KOPT-K1 (cell line): ENCODE data around the gene TBC1D16.

Experiments
- H3K27ac ChIP-seq: fragments of 200-600 bp; sonication (generic); 2 replicates; pipeline ENCODE4 v1.5.1; 2016; ENCODE audit warnings: antibody characterized with exemption, mild to moderate bottlenecking, low read depth, low read length; ENCODE audit not compliant: poor library complexity, severe bottlenecking
- H3K36me3 ChIP-seq: fragments of 200-600 bp; sonication (generic); 2 replicates; pipeline ENCODE4 v1.5.1; 2017; ENCODE audit warnings: antibody characterized with exemption, mild to moderate bottlenecking, low read length, moderate library complexity; ENCODE audit not compliant: insufficient read depth
- H3K9me3 ChIP-seq: fragments of 200-600 bp; sonication (generic); 2 replicates; pipeline ENCODE4 v1.5.1; 2017; ENCODE audit warnings: antibody characterized with exemption, low read length, mild to moderate bottlenecking; ENCODE audit not compliant: insufficient read depth, poor library complexity, severe bottlenecking

Gene TBC1D16

DNA sequence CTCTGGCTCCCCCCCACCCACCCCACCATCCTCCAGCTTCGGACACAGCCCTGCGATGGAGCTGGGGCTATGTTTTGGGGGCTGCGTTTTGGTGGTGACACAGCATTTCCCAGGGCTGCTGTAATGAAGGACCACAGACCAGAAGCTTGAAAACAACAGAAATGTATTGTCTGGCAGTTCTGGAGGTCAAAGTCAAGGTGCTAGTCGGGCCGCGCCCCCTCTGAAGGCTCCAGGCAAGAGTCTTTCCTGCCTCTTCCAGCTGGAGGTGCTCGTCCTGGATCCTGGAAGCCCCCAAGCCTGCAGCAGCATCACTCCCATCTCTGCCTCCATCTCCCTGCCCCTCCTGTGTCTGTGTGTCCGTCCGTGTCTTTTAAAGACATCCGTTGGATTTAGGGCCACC, 50.8 kb downstream of the TBC1D16 start:
- no peak overlapping the region for H3K27ac ChIP-seq
- no peaks in the 10 kb centered on the region for H3K36me3 ChIP-seq
- no peaks in the 10 kb centered on the region for H3K9me3 ChIP-seq

DNA sequence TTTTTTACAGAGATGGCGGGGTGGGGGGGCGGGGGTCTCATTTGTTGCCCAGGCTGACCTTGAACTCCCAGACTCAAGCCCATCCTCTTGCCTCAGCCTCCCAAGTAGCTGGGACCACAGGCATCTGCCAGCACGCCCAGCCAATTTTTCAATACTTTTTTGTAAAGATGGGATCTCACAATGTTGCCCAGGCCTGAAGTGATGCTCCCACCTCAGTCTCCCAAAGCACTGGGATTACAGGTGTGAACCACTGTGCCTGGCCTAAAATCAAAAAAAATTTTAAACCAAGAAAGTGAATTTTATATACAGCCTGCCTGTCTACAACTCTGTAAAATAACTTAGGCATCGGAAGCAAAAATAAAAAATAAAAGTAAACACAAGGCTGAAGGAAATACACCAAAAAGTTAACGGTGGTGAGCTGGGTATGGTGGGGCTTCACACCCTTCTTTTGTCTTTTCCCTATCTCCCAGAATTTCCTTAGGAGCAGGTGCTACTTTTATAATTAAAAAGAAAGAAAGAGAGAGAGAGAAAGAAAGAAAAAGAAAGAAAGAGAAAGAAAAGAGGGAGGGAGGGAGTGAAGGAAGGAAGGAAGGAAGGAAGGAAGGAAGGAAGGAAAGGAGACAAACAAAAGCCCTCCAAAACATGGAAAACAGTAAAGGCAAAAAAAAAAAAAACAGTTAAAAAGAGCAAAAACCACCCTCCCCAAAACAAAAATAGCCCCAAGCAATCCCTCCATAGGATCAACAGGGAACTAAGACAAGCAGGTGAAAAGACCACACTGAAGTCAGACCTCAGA, 51.4 kb downstream of the TBC1D16 start:
- Histone ChIP-seq H3K36me3 (no peaks in the 10 kb centered on the region), H3K9me3 (no peaks in the 10 kb centered on the region), H3K27ac (no peak overlapping the region)

DNA sequence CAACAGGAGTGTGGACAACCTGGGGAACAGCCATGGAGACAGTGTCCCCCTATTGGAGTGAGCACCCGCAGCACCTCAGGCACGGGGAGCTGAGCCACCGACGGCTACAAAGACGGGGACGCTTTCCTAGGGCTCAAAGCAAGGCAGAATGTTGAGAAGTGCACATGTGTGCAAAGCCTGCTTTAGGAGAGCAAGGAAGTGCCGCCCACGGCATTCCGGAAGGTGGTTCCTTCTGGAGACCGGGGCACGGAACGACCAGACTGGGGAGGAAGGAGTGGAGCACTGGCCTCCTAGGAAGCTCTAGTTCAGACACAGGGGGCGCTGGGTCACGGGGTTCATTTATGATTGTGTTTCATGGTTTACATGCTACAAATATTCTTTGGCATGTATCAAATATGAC, 52.2 kb downstream of the TBC1D16 start:
- no peak overlapping the region for H3K27ac ChIP-seq

DNA sequence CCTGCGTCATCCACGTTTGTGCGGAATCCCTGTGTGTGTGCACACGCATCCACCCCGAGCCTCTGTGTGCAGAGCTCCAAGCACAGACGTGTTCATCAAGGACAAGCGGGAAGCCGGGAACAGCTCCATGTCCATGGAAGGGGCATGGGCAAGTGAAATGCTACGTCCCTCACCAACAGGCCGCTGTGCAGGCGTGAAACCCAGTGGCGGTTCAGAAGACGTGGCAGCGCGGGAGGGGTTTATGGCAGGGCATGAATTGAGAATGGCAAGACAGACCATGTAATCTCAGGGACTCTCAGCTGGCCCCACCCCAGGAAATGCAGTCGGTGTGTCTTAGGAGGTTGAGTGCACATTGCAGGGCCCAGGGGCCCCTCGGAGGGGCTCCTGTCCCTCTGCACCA, 52.7 kb downstream of the TBC1D16 start:
- H3K27ac ChIP-seq: no peak overlapping the region

More for the DNA sequence above, 52.2 kb downstream of the TBC1D16 start:
- H3K36me3 ChIP-seq: no peaks in the 10 kb centered on the region
- H3K9me3 ChIP-seq: no peaks in the 10 kb centered on the region

DNA sequence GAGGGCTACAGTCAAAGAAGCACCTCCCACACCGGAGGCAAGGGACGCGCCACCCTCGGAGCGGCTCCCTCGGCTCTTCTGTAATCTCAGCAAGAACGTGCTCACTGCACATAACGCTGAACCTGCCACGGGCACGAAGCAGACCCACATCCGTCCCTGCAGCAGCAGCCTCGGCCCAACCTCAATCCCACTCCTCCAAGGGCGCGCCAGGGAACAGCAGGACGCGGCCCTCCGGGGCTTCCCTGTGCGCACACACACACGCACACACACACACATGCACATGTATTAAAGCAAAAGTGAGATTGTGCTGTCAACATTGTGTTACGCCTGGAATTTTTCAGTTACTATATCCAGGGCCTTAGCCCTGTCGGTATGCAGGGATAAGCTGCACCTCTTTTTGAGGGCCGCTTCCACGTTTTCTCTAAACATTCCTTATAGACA, 54.0 kb downstream of the TBC1D16 start:
- Histone ChIP-seq H3K36me3 (no peaks in the 10 kb centered on the region), H3K27ac (no peak overlapping the region), H3K9me3 (no peaks in the 10 kb centered on the region)

More for the DNA sequence above, 52.7 kb downstream of the TBC1D16 start:
- Histone ChIP-seq H3K9me3 (no peaks in the 10 kb centered on the region), H3K36me3 (no peaks in the 10 kb centered on the region)

DNA sequence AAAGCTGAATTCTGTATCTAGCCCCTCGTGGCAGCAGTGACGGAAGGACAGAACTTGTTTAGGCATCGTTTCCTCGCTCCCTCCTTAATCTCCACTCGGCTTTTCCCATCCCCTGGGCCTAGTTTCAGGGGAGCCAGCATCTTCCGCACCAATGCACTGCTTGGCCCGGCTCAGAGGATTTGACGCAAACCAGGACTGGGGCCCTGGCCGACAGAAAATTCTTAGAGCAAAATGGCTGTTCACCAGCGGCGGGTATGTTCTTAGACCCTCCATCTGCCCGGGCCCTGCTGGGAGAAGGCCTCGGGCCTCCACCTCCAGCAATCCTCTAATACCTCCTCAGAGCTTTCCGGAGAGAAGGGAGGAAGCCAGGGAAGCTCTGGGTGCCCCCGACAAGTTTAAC, 54.6 kb downstream of the TBC1D16 start:
- Histone ChIP-seq H3K36me3 (no peaks in the 10 kb centered on the region), H3K27ac (no peak overlapping the region), H3K9me3 (no peaks in the 10 kb centered on the region)

DNA sequence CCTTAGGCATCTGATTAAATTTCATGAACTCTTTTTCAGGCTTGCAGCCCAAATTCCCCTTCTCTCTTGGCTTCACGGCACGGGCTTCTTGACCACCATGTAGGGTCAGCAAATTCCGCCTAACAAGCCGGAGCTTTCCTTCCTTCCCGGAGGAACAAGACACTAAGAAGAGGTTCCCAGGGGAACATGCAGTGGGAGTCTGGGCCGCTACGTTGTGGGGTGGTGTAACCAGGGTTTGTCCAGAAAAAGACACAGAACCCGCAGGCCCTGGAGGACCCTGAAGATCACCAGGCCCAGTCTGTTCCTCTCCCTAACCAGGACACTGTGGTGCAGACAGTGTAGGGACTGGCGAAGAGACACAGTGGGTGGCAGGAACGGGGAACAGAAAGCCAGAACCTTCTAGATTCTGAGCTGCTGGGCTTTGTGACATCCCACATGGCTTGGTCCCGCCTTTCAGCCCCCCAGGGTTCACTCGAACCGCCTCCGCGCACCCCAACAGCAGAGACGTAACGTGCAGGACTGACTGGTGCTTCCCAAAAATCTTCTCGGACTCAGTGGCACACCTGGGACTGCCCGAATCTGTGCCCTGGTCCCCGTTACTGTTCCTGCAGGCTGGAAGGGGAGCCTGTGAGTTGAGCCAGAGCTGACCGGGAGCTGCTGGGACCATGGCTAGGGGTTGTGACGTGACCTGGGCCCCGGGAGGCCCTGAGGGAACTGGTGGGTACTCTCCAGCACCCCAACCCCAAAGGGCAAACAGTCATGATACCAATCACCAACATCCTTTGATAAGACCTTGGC, 55.2 kb downstream of the TBC1D16 start:
- Histone ChIP-seq H3K9me3 (no peaks in the 10 kb centered on the region), H3K36me3 (no peaks in the 10 kb centered on the region), H3K27ac (no peak overlapping the region)

DNA sequence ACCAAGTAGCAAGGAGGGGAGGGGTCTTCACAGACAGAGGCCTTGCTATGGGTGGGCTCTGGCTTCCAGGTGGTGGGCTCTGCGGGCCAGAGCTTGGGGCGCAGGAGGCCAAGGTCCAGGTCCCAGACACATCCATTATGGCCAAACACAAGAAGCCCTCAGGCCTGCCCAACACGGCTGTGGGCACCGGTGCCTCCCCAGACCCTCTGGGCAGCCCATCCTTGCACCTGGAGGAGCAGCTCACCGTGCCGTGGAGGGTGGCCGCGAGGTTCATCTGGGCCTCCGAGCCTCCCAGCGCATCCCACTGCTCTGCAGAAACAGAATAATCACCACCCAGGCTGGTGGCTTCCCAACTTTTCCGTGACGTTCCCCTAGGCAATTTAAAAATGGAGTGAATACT, 55.9 kb downstream of the TBC1D16 start:
- Histone ChIP-seq H3K27ac (no peak overlapping the region), H3K9me3 (no peaks in the 10 kb centered on the region), H3K36me3 (no peaks in the 10 kb centered on the region)

DNA sequence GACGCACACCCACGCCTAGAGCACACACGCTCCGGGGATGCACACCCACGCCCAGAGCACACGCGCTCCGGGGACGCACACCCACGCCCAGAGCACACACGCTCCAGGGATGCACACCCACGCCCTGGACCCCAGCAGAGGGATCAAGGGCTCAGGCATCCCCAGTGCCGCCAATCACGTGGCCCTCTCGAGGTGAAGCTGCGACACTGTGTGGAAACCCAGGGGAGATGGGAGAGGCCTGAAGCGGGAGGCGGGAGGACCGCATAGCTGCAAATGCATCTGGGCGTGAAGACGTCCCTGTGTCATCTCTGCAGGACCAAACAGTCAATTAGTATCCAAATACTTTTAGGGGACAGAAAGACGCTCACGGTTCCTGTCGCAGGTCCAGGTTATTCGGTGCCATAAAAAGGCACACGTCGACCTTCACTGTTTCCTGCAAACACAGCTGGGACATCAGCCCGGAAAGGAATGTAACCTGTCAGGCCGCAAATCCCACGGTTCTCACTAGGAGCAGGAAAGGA, 56.4 kb downstream of the TBC1D16 start:
- Histone ChIP-seq H3K9me3 (no peaks in the 10 kb centered on the region), H3K27ac (no peak overlapping the region), H3K36me3 (no peaks in the 10 kb centered on the region)

DNA sequence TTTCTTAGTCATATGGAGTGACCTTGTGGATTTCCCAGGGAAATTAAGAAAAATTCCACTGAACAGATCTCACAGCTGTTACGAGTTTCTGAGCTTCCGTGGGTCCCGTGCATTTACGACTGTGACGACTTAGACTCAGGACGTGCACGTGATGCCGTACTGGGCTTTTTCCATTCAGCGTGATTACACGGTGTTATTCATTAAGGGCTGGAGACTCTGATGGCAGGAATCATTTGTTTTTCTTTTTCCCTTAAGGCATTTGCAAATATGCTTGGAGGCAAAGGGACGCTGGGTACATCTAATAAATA, 57.2 kb downstream of the TBC1D16 start:
- Histone ChIP-seq H3K27ac (no peak overlapping the region), H3K36me3 (no peaks in the 10 kb centered on the region), H3K9me3 (no peaks in the 10 kb centered on the region)

DNA sequence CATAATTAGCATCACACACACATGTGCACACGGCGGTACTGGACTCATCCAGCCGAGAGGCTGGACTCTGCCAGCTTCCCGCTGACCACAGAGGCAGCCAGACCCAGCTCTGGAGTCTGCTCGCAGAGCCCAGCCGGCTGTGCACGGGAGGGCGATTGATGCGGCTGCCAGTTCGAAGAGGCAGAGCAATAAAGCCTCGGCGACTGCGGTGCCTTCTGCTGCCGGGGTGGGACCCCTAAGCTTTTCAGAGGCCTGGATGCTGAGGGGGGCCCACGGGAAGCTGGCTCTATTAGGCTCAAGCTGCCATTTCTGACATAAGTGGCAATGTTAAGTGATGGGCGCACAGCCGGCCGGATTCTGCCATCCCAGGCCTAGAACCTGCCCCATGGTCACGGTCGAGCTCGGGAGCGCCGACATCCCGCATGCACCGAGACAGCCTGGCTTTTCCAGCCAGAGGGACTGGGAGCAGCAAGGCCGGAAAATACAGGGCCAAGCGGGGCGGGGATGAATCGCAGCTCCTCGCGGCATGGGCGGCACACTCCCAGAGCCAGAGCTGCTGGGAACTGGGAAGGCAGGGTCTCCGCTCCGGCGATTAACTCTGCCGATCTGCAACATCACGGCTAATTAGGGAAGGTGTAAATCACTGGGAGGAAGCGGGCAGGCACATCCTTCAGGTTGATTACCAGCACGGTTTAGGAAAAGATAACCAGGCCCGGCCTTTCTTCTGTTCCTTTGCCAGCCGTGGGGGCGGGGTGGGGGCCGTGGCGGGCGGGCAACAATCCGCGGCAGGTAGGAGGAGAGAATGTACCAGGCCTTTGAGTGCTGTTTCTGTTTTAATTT, 57.7 kb downstream of the TBC1D16 start:
- H3K9me3 ChIP-seq: no peaks in the 10 kb centered on the region
- no peaks in the 10 kb centered on the region for H3K36me3 ChIP-seq
- H3K27ac ChIP-seq: no peak overlapping the region

DNA sequence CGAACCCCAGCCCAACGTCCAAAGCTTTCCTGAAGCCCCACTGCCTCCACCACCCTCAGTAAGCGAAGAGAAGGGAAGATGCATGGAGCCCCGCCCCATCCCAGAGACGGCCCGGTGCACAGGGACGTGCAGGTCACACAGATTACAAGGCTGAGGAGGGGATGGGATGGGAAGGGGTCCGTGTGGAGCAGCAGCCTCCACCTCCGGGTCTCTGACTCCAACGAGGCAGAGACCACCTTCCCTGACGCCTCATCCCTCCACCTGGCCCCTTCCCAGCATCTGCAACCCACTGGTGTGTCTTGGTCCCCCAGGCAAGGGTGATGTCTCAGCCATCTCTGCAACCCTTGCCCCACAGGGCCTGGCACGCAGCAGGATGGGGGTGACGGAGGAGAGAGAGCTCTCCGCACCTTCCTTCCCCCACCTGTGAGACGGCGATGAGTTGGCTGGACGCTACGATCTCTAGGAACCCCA, 58.5 kb downstream of the TBC1D16 start:
- no peaks in the 10 kb centered on the region for H3K9me3 ChIP-seq
- no peaks in the 10 kb centered on the region for H3K36me3 ChIP-seq
- no peak overlapping the region for H3K27ac ChIP-seq

DNA sequence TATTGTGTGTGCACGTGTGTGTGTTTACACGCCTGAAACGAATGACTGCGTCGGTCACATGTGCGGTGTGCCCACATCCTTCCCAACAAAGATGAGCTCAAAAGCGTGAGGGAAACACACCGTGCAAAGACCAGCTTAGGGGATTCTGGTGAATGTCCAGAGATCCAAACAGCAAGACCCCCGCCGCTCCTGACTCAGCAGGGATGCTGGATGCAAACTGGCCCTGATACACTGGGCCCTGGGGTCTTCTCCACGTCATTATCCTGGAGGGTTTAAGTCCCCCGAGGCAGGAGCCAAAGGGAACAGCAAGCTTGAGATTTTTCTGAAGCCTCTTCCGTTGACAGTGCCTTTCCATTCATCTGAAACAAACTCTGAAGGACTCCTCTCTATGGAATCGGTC, 59.2 kb downstream of the TBC1D16 start:
- H3K27ac ChIP-seq: no peak overlapping the region
- no peaks in the 10 kb centered on the region for H3K36me3 ChIP-seq
- H3K9me3 ChIP-seq: no peaks in the 10 kb centered on the region

DNA sequence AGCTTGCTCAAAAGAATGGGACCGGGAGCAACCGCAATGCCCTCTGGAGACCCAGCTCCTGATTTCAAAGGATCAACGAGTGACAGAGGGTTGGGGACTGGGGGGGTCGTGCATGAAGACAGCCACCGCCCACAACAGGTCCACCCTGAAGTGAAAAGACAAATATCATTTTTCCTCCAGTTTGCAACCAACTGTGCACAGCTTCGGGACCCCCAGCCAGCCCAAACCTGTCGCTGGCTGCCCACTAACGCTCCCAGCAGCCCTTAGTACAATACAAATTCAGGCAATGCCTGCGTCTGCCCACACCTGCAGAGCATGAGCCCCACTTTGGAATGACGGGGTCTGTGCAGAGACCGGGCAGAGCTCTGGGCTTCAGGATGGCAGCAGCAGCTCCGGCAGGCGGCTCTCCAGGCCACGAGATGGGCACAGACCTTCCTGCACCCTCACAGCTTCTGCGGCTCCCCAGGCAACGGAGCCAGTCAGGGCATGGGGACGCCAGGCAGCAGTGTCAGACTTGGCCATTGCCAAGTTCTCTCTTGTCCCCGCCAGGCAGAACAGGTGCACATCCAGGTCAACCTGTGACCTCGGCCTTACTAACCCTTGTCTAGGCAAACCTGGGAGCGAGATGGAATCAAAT, 60.1 kb downstream of the TBC1D16 start:
- Histone ChIP-seq H3K27ac (no peak overlapping the region), H3K36me3 (no peaks in the 10 kb centered on the region), H3K9me3 (no peaks in the 10 kb centered on the region)
